Epithelial cell of esophagus (primary cell): ENCODE results near the gene SMC2.
A peak's percentile ranks its signal among the peaks of the same experiment; 100 is the strongest.

Experiments used
- DNase-seq: peaks from one replicate; pipeline ENCODE4 v3.0.0; 2010; ENCODE audit warnings: low read depth
- H3K4me3 ChIP-seq: 2 replicates; pipeline ENCODE4 v1.5.1; 2011; ENCODE audit warnings: mild to moderate bottlenecking, low read length, control low read depth
- TF ChIP-seq, protein P1 (sequence below): IDR thresholded peaks from 2 replicates; pipeline ENCODE4 v1.5.1; 2011; ENCODE audit warnings: low read depth, mild to moderate bottlenecking, low read length, control low read depth, inconsistent platforms; ENCODE audit not compliant: insufficient read depth; ENCODE audit errors: missing control alignments

Gene SMC2

GRCh38 chr9:104093647-104094533 lies at the start of gene SMC2:
SMC2 (plus strand) TSS chr9:104094309; CDS start chr9:104095385, 1,076 bp downstream.
- TF ChIP-seq, protein P1, sequence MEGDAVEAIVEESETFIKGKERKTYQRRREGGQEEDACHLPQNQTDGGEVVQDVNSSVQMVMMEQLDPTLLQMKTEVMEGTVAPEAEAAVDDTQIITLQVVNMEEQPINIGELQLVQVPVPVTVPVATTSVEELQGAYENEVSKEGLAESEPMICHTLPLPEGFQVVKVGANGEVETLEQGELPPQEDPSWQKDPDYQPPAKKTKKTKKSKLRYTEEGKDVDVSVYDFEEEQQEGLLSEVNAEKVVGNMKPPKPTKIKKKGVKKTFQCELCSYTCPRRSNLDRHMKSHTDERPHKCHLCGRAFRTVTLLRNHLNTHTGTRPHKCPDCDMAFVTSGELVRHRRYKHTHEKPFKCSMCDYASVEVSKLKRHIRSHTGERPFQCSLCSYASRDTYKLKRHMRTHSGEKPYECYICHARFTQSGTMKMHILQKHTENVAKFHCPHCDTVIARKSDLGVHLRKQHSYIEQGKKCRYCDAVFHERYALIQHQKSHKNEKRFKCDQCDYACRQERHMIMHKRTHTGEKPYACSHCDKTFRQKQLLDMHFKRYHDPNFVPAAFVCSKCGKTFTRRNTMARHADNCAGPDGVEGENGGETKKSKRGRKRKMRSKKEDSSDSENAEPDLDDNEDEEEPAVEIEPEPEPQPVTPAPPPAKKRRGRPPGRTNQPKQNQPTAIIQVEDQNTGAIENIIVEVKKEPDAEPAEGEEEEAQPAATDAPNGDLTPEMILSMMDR = no peak
- peak; percentile 91 for DNase-seq
- H3K4me3 ChIP-seq = peak within 1 kb of the TSS; percentile 81

DNA sequence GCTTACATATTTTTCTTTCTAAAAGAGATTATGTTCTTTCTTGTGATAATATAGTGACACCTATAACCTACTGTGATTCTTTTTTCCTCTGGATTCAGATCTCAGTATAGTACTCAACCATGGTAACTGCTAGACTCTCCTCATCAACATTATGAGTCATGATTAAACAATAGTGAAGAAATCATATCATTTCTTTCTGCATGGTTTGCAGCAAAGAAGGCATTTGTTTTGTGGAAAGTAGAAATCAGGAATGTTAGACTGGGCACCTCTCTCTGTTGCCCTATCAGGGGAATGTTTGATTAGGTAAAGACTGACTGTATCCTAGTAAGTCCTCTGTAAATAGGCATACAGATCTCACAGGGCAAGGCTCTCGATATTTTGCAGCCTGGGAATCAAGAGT lies 25.6 kb upstream of the SMC2 start:
- TF ChIP-seq, protein P1 = no peak
- peak; percentile 32 for DNase-seq
- H3K4me3 ChIP-seq = no peak overlapping the region

- DNase-seq = no peak
- TF ChIP-seq, protein P1 = no peak
- no peak overlapping the region for H3K4me3 ChIP-seq
Measured at GRCh38 chr9:104069288-104069687, 24.8 kb upstream of the SMC2 start.

DNA sequence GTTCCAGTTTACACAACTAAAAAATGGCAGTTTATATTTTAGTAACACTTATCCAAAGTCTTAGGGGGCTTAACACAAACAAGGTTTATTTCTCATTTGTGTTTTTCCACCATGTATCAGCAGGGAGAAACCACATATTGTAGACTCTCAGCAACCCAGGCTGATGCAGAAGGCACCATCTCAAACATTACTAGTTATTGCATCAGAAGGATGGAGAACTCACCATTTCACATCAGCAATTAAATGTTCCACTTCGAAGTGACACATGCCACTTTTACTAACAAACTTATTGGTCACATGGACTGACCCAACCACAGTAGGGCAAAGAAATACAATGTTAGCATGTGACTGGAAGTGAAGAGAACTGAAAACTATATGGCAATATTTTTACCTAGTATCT lies 22.5 kb upstream of the SMC2 start:
- TF ChIP-seq, protein P1 = no peak
- no peak overlapping the region for H3K4me3 ChIP-seq
- no peak for DNase-seq

DNA sequence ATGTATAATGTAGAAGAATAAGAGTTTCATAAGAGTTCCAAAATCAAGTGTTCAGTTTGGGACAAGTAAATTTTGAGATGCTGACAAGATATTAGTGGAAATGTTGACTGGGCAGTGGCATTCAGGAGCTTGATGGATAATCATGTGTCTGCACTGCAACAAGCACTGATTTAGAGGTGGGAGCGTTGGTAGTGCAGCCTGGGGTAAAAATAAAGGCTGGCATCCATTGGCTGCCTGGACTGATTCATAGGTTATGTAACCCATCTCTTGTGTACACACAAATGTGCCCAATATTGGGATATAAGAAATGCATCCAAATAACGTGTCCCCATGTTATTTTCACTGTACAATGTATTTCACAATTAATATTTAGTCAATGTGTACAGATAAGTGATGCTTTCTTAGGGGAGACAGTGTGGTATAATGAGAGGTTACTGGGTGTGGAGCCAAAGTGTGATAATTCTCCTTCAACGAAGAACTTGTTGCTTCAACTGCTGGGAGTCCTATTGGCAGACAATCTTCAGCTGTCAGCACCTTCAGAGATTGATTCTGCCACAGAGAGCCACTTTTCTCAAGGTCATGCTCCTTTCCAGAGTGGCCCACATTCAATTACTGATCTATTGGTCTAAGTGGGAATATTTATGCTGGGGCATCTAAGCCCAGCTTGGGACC lies 20.9 kb upstream of the SMC2 start:
- TF ChIP-seq, protein P1 = no peak
- no peak for DNase-seq
- no peak overlapping the region for H3K4me3 ChIP-seq

DNA sequence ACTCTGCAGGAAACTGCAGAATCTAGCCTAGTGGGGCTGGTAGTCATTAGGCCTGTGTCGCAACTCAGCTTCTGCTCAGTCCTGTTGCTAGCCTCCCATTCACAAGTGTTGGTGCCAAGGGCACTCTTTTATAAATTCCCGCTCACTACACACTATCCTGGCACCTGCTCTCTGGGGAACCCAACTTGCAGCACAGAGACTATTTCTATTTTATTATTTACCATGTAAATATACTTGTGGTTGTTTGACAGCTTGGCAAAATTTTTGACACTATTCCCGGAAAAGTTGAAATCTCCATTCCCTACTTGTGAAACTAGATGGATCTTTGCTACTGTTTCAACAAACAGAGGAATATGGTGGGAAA lies 20.4 kb upstream of the SMC2 start:
- TF ChIP-seq, protein P1 = no peak
- DNase-seq = no peak
- no peak overlapping the region for H3K4me3 ChIP-seq
